OCI-LY3 (cell line): ENCODE measurements around the gene ARL14EP.

Experiments
- H2AFZ ChIP-seq: fragments of 200-600, 300-600 bp; shearing (Covaris generic); 2 replicates; pipeline ENCODE4 v1.6.0; 2014; ENCODE audit warnings: antibody characterized with exemption, low read depth, low read length
- H3K27ac ChIP-seq: fragments of 200-600, 300-600 bp; sonication (generic); 2 replicates; pipeline ENCODE4 v1.5.1; 2014; ENCODE audit warnings: mild to moderate bottlenecking, low read length, moderate library complexity, mixed read lengths
- H3K27me3 ChIP-seq: fragments of 200-600, 300-600 bp; sonication (generic); 2 replicates; pipeline ENCODE4 v1.6.1; 2014; ENCODE audit warnings: low read depth, low read length, mixed read lengths
- H3K36me3 ChIP-seq: fragments of 200-600, 300-600 bp; sonication (generic); replicated peaks from 2 replicates; pipeline ENCODE3; 2014; ENCODE audit warnings: low read depth, low read length, mixed read lengths
- H3K4me1 ChIP-seq: fragments of 300-600, 200-600 bp; sonication (generic); 2 replicates; pipeline ENCODE4 v1.6.1; 2014; ENCODE audit warnings: low read length, mixed read lengths
- H3K4me2 ChIP-seq: fragments of 200-600, 300-600 bp; sonication (generic); 2 replicates; pipeline ENCODE4 v1.6.1; 2014; ENCODE audit warnings: low read length, mixed read lengths
- H3K4me3 ChIP-seq: fragments of 300-600, 200-600 bp; sonication (generic); 2 replicates; pipeline ENCODE4 v1.5.1; 2014; ENCODE audit warnings: antibody characterized with exemption, mild to moderate bottlenecking, low read length, moderate library complexity
- H3K79me2 ChIP-seq: fragments of 300-600, 200-600 bp; shearing (Covaris generic); 2 replicates; pipeline ENCODE4 v1.6.1; 2014; ENCODE audit warnings: mild to moderate bottlenecking, low read length, mixed read lengths
- H3K9ac ChIP-seq: fragments of 300-600, 200-600 bp; shearing (Covaris generic); 2 replicates; pipeline ENCODE4 v1.6.0; 2014; ENCODE audit warnings: mild to moderate bottlenecking, low read length, moderate library complexity
- H3K9me3 ChIP-seq: fragments of 200-600, 300-600 bp; shearing (Covaris generic); 2 replicates; pipeline ENCODE4 v1.6.1; 2014; ENCODE audit warnings: low read length, mixed read lengths; ENCODE audit not compliant: insufficient read depth
- H4K20me1 ChIP-seq: fragments of 200-600, 300-600 bp; sonication (generic); 2 replicates; pipeline ENCODE4 v1.6.1; 2016; ENCODE audit warnings: low read length, mixed read lengths; ENCODE audit not compliant: insufficient read depth
- CTCF ChIP-seq: fragments of 200-600, 300-600 bp; sonication (generic); IDR thresholded peaks from 2 replicates; pipeline ENCODE4 v1.5.1; 2014; ENCODE audit warnings: antibody characterized with exemption, low read length, low read depth
- EZH2phosphoT487 ChIP-seq: fragments of 200-600 bp; shearing (Covaris generic); IDR thresholded peaks from 2 replicates; pipeline ENCODE4 v1.6.1; 2018; ENCODE audit warnings: antibody characterized with exemption, mixed run types, low read depth

The ARL14EP gene

DNA sequence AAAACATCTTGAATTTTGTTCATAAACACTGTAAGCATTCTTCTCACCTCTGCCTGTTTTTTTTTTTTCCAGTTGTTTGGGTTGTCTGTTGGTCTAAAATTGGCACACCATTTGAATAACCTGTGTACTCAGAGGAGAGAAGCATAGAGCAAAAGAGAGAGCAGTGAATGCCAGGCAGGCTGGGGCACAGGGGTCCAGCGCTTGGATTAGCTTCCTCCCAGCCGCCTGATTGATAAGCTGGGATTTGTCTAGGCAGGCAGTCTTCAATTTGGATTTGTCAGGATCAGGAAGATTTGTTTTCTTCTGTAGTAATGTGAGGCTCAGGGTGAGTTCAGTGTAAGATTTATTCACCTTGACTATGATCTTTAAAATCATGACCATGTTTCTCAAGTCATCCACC lies 59.0 kb downstream of the ARL14EP start:
- Histone ChIP-seq H3K9me3 (no peaks in the 10 kb centered on the region), H3K36me3 (no peaks in the 10 kb centered on the region), H2AFZ (no peak overlapping the region), H3K79me2 (no peaks in the 10 kb centered on the region), H4K20me1 (no peaks in the 10 kb centered on the region), H3K9ac (no peak overlapping the region), H3K4me1 (no peaks in the 10 kb centered on the region), H3K4me3 (no peak overlapping the region), H3K4me2 (no peak overlapping the region), H3K27ac (no peak overlapping the region), H3K27me3 (0 out of 2 replicates have a peak, but pooled peaks cover 4% of the 10 kb centered on the region)
- no peak for TF ChIP-seq EZH2phosphoT487
- TF ChIP-seq CTCF, result no peak
